PFSK-1 (cell line): ENCODE measurements around the gene TMEM95.

Experiments
- FOXP2 ChIP-seq: optimal IDR thresholded peaks from 2 replicates; pipeline ENCODE3; 2011; ENCODE audit warnings: borderline replicate concordance, control low read depth, inconsistent platforms; ENCODE audit not compliant: insufficient read depth; ENCODE audit errors: extremely low read length, extremely low read depth
- POLR2AphosphoS5 ChIP-seq: IDR thresholded peaks from 2 replicates; pipeline ENCODE4 v1.6.1; 2012; ENCODE audit warnings: low read depth, mild to moderate bottlenecking, control low read depth, low read length, moderate library complexity
- TF ChIP-seq, protein P1 (sequence below), 2 experiments: IDR thresholded peaks; 2 replicates each; pipeline versions ENCODE4 v1.6.1 to v1.8.0; 2011 to 2012; ENCODE audit warnings: low read depth in 2 of 2, low read length in 2 of 2, control low read depth in 1 of 2, inconsistent platforms in 1 of 2, mild to moderate bottlenecking in 1 of 2, moderate library complexity in 1 of 2; ENCODE audit not compliant: insufficient read depth in 1 of 2

DNA sequence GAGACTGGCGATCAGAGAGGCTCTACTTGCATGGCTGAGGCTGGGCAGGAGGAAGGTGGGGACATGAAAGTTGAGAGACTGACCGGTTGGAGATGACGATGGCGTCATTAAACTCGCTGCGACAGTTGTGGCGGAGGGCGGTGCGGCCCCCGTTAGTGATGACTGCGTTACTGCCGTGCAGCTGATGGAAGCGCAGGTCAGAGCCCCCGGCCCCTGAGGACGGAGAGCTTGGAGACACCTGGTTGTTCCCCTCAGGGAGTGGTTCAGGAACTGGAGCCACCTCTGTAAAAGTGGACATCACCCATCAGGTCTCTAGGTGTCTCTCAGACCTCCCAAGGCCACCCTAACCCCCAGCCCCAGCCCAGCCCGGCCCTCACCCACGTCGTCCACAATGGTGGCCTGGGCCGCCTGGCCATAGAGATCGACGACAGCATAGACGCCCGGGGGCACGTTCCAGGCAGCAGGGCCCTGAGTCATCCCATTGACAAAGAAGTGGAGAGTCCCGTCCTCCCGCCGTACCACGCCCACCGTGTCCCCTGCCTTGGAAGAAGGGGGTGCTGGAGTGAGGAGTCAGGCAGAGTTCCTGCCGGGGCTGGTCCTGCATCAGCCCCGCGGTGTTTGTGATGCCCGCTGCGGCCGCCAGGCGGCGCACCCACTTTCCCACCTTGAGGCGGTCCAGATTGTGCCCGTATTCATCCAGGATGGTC is 31.1 kb upstream of the TMEM95 start:
- TF ChIP-seq, protein P1, sequence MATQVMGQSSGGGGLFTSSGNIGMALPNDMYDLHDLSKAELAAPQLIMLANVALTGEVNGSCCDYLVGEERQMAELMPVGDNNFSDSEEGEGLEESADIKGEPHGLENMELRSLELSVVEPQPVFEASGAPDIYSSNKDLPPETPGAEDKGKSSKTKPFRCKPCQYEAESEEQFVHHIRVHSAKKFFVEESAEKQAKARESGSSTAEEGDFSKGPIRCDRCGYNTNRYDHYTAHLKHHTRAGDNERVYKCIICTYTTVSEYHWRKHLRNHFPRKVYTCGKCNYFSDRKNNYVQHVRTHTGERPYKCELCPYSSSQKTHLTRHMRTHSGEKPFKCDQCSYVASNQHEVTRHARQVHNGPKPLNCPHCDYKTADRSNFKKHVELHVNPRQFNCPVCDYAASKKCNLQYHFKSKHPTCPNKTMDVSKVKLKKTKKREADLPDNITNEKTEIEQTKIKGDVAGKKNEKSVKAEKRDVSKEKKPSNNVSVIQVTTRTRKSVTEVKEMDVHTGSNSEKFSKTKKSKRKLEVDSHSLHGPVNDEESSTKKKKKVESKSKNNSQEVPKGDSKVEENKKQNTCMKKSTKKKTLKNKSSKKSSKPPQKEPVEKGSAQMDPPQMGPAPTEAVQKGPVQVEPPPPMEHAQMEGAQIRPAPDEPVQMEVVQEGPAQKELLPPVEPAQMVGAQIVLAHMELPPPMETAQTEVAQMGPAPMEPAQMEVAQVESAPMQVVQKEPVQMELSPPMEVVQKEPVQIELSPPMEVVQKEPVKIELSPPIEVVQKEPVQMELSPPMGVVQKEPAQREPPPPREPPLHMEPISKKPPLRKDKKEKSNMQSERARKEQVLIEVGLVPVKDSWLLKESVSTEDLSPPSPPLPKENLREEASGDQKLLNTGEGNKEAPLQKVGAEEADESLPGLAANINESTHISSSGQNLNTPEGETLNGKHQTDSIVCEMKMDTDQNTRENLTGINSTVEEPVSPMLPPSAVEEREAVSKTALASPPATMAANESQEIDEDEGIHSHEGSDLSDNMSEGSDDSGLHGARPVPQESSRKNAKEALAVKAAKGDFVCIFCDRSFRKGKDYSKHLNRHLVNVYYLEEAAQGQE (IDR thresholded peaks at IDR 0.05; ENCODE audit: insufficient read depth in 1 of 2, low read depth in 2 of 2, low read length in 2 of 2) = no peak
- TF ChIP-seq POLR2AphosphoS5 = no peak
- TF ChIP-seq FOXP2 = no peak
